GOT3 (cell line): ENCODE data around the gene ROMO1.
"Not testable (repeated sequence)": the region's sequence is repeated elsewhere in the genome, so short reads cannot be mapped to it uniquely, and the experiment has no call there.

Source experiments
- DNase-seq: peaks from one replicate; lab custom pipeline; 2025; ENCODE audit warnings: mixed read lengths; lab: John Stamatoyannopoulos, UW

ROMO1 gene

GRCh38 chr20:35710884-35711587 lies 11.8 kb downstream of the ROMO1 start:
- no peak for DNase-seq

- DNase-seq = no peak
Measured at GRCh38 chr20:35711588-35712209, 12.5 kb downstream of the ROMO1 start.

- DNase-seq = not testable (repeated sequence)
Measured at GRCh38 chr20:35713120-35713519, 13.9 kb downstream of the ROMO1 start.

- DNase-seq = no peak
Measured at GRCh38 chr20:35714127-35714526, 14.9 kb downstream of the ROMO1 start.

- no peak for DNase-seq
Measured at GRCh38 chr20:35715652-35716051, 16.4 kb downstream of the ROMO1 start.

- no peak for DNase-seq
Measured at GRCh38 chr20:35716330-35716729, 17.1 kb downstream of the ROMO1 start.

- not testable (repeated sequence) for DNase-seq
Measured at GRCh38 chr20:35718321-35718720, 19.1 kb downstream of the ROMO1 start.

- DNase-seq = no peak
Measured at GRCh38 chr20:35718972-35719635, 19.9 kb downstream of the ROMO1 start.

- DNase-seq = no peak
Measured at GRCh38 chr20:35719717-35720116, 20.5 kb downstream of the ROMO1 start.

- DNase-seq = no peak
Measured at GRCh38 chr20:35720165-35721123, 21.2 kb downstream of the ROMO1 start.

GRCh38 chr20:35721219-35721618 lies 22.0 kb downstream of the ROMO1 start:
- DNase-seq = no peak

- no peak for DNase-seq
Measured at GRCh38 chr20:35721621-35722020, 22.4 kb downstream of the ROMO1 start.

GRCh38 chr20:35723275-35723639 lies 24.1 kb downstream of the ROMO1 start:
- not testable (repeated sequence) for DNase-seq

GRCh38 chr20:35723652-35724320 lies 24.6 kb downstream of the ROMO1 start:
- DNase-seq = not testable (repeated sequence)

- DNase-seq = no peak
Measured at GRCh38 chr20:35724321-35725230, 25.4 kb downstream of the ROMO1 start.

GRCh38 chr20:35726842-35727711 lies 27.9 kb downstream of the ROMO1 start:
- no peak for DNase-seq

- no peak for DNase-seq
Measured at GRCh38 chr20:35729283-35729807, 30.1 kb downstream of the ROMO1 start.

- DNase-seq = no peak
Measured at GRCh38 chr20:35729836-35730582, 30.8 kb downstream of the ROMO1 start.
